NCI-H510A treated with DMSO at 0.1 percent for 48 hours (cell line): ENCODE measurements around the gene MAK.
"Not testable (repeated sequence)": the region's sequence is repeated elsewhere in the genome, so short reads cannot be mapped to it uniquely, and the experiment has no call there.

Source experiments
- DNase-seq: peaks from one replicate; lab custom pipeline; 2025; lab: John Stamatoyannopoulos, UW

Gene MAK

GRCh38 chr6:10722820-10723566 lies 115.3 kb downstream of the MAK start, which contains the start of gene TMEM14C:
TMEM14C (plus strand) TSS chr6:10723070; CDS start chr6:10724614, 1,544 bp downstream.
- DNase-seq = peak; percentile 73

GRCh38 chr6:10722570-10722819 lies 115.8 kb downstream of the MAK start:
- no peak for DNase-seq

GRCh38 chr6:10721850-10722569 lies 116.3 kb downstream of the MAK start:
- no peak for DNase-seq

- DNase-seq = not testable (repeated sequence)
Measured at GRCh38 chr6:10720960-10721849, 117.1 kb downstream of the MAK start.

- DNase-seq = no peak
Measured at GRCh38 chr6:10720265-10720959, 117.9 kb downstream of the MAK start.

GRCh38 chr6:10719964-10720264 lies 118.4 kb downstream of the MAK start:
- no peak for DNase-seq

GRCh38 chr6:10719296-10719963 lies 118.9 kb downstream of the MAK start:
- no peak for DNase-seq

GRCh38 chr6:10713962-10714361 lies 124.4 kb downstream of the MAK start:
- no peak for DNase-seq
